WERI-Rb-1 (cell line): ENCODE results near the gene AHNAK.

ENCODE experiments used
- DNase-seq: peaks from one replicate; pipeline ENCODE4 v3.0.0-alpha.2; 2020
- H3K27ac ChIP-seq: fragments of 250-450 bp; sonication (Bioruptor Pico); 2 replicates; pipeline ENCODE4 v1.5.1; 2020; ENCODE audit warnings: mild to moderate bottlenecking, moderate library complexity
- H3K27me3 ChIP-seq: fragments of 250-450 bp; sonication (Bioruptor Pico); 2 replicates; pipeline ENCODE4 v1.5.1; 2021; ENCODE audit warnings: mild to moderate bottlenecking, low read depth, moderate library complexity; ENCODE audit not compliant: insufficient read depth, severe bottlenecking
- H3K36me3 ChIP-seq: fragments of 250-450 bp; sonication (Bioruptor Pico); 2 replicates; pipeline ENCODE4 v1.5.1; 2020; ENCODE audit warnings: mild to moderate bottlenecking, moderate library complexity
- H3K4me3 ChIP-seq: 2 replicates; pipeline ENCODE4 v1.5.1; 2011; ENCODE audit warnings: low read depth, mild to moderate bottlenecking, control low read depth, low read length
- H3K9me3 ChIP-seq: fragments of 250-450 bp; sonication (Bioruptor Pico); 2 replicates; pipeline ENCODE4 v1.5.1; 2021; ENCODE audit warnings: mild to moderate bottlenecking, moderate library complexity; ENCODE audit not compliant: severe bottlenecking
- TF ChIP-seq, protein P1 (sequence below): IDR thresholded peaks from 2 replicates; pipeline ENCODE4 v1.5.1; 2011; ENCODE audit warnings: low read depth, mild to moderate bottlenecking, control low read depth, inconsistent platforms, low read length

Gene AHNAK

DNA sequence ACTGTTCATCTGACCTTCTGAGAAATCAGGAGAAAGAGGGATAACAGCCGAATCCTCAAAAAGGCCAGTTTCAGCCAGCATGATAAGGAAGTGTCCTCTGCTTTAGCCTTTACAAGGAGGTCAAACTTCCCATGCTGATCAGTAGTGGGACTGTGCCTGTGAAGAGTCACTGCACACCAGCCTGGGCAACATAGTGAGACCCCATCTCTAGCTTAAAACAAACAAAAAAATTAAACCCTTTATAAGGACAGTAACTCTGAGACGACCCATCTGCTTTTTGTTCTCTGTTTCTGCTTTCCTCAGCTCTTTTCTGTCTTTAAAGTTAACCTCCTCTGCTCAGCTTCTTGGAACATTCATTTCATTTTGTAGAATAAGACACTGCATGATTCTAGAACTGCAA is 78.0 kb downstream of the AHNAK start:
- no peak overlapping the region for H3K4me3 ChIP-seq
- no peak overlapping the region for H3K27ac ChIP-seq
- TF ChIP-seq, protein P1, sequence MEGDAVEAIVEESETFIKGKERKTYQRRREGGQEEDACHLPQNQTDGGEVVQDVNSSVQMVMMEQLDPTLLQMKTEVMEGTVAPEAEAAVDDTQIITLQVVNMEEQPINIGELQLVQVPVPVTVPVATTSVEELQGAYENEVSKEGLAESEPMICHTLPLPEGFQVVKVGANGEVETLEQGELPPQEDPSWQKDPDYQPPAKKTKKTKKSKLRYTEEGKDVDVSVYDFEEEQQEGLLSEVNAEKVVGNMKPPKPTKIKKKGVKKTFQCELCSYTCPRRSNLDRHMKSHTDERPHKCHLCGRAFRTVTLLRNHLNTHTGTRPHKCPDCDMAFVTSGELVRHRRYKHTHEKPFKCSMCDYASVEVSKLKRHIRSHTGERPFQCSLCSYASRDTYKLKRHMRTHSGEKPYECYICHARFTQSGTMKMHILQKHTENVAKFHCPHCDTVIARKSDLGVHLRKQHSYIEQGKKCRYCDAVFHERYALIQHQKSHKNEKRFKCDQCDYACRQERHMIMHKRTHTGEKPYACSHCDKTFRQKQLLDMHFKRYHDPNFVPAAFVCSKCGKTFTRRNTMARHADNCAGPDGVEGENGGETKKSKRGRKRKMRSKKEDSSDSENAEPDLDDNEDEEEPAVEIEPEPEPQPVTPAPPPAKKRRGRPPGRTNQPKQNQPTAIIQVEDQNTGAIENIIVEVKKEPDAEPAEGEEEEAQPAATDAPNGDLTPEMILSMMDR = no peak
- DNase-seq = no peak
- no peaks in the 10 kb centered on the region for H3K27me3 ChIP-seq
- H3K36me3 ChIP-seq = no peaks in the 10 kb centered on the region
- H3K9me3 ChIP-seq = no peaks in the 10 kb centered on the region

DNA sequence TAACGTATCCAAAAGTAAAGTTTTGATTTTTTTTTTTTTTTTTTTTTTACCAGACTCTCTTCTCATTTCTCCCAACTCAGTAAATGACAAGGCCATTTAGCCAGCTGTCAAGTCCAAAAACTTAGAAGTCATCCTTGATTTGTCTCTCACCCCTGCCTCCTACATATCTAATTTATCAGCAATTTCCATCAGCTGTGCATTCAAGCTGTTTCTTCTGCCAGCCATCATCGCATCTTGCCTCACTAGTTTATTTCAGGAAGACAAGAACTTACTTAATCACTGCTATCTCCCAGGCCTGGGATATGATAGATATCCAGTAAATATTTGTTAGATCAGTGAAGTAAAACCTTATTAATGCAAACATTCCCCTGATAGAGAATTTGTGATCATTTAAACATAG is 80.2 kb downstream of the AHNAK start:
- Histone ChIP-seq H3K27ac (no peak overlapping the region), H3K36me3 (no peaks in the 10 kb centered on the region), H3K4me3 (no peak overlapping the region), H3K27me3 (no peaks in the 10 kb centered on the region), H3K9me3 (no peaks in the 10 kb centered on the region)
- TF ChIP-seq, protein P1 = no peak
- no peak for DNase-seq

DNA sequence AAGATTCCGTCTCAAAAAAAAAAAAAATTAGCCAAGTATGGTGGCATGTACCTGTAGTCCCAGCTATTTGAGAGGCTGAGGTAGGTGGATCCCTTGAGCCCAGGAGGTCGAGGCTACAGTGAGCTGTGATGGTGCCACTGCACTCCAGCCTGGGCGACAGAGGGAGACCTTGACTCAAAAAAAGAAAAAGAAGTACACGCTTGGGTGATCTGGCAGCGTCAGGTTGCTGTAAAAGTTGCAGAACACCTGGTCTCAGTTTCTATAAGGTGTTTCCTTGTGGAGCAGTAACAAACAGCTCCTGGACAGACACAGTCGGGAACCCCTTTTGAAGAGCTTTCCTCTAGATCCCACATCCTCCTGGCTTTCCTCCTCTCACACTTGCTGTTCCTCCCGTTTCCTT is 82.0 kb downstream of the AHNAK start:
- TF ChIP-seq, protein P1 = no peak
- no peak for DNase-seq
- no peak overlapping the region for H3K27ac ChIP-seq

DNA sequence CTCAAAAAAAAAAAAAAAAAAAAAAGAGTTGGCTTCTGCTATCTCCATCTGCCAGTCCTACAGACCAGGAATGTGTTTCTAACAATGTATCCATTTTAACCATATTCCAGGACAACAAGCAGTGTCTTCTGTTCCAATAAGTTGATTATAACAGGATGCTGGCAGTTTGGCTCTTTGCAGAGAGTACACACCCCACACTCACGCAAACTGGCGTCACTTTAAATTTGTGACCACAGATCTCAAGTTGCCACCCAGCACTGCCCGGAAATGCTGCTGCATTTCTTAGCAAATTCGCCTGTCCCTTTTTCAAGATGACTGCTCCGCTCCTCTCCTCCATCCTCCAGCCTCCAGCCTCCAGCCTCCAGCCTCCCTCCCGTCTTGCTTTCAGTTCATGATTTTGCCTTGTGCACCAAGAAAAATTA is 83.5 kb downstream of the AHNAK start:
- Histone ChIP-seq H3K27me3 (no peaks in the 10 kb centered on the region), H3K9me3 (no peaks in the 10 kb centered on the region), H3K36me3 (no peaks in the 10 kb centered on the region), H3K27ac (no peak overlapping the region), H3K4me3 (no peak overlapping the region)
- TF ChIP-seq, protein P1 = no peak
- no peak for DNase-seq

More for the DNA sequence above, 82.0 kb downstream of the AHNAK start:
- Histone ChIP-seq H3K9me3 (no peaks in the 10 kb centered on the region), H3K4me3 (no peak overlapping the region), H3K27me3 (no peaks in the 10 kb centered on the region), H3K36me3 (no peaks in the 10 kb centered on the region)

DNA sequence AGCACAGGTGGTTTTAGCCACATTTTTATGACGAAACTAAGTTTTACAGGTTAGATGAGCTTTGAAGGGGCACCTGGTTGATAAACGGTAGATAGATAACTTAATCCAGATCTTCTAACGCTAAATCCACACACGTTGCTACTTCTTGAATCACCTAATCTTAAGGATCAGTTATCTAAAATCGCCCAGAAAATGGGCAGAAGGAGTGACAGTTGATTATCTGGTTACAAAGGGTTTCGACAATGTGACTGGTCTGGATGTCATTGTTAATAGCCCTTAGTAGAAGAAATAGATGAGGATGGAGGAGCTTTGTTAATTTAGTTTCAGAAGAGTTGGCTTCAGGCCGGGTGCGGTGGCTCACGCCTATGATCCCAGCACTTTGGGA is 84.1 kb downstream of the AHNAK start:
- Histone ChIP-seq H3K36me3 (no peaks in the 10 kb centered on the region), H3K4me3 (no peak overlapping the region), H3K27ac (no peak overlapping the region), H3K9me3 (no peaks in the 10 kb centered on the region), H3K27me3 (no peaks in the 10 kb centered on the region)
- no peak for DNase-seq
- TF ChIP-seq, protein P1 = no peak

DNA sequence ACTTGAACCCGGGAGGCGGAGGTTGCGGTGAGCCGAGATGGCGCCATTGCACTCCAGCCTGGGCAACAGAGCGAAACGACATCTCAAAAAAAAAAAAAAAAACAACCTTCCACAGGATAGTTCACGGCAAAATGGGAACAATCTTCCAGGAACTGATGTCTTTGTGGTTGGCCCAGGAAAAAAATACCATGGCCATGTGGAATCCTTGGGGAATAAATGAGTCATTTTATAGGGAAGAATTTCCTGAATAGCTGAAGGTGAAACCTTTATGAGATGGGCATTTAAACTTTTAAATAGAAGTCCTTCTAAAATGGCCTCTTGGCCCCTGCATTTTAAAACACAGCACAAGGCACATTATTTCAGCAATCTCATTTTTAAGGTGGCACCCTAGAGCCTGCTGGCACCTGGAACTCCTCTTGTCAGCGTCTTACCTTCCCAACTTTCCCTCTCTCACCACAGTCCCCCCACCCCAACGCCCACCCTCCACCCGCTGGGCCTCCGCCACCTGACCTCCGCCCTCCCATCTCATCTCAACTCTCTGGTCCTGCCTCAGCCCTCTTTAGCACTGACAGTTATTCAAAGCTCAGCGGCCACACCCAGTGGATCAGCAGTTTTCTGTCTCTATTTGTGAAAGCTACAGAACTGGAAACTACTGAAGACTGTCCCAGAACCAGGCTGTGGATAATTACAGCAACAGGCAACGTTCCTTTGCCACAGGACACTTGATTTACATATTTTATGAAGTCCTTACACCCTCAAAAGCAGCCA is 84.7 kb downstream of the AHNAK start:
- TF ChIP-seq, protein P1 = no peak
- no peak for DNase-seq
- no peak overlapping the region for H3K27ac ChIP-seq
- no peaks in the 10 kb centered on the region for H3K36me3 ChIP-seq
- H3K9me3 ChIP-seq = no peaks in the 10 kb centered on the region
- H3K4me3 ChIP-seq = no peak overlapping the region
- H3K27me3 ChIP-seq = no peaks in the 10 kb centered on the region
